Measurements from ENCODE around the gene EYS.
"Not testable (repeated sequence)": the region's sequence is repeated elsewhere in the genome, so short reads cannot be mapped to it uniquely, and the experiment has no call there.

Gene EYS

DNA sequence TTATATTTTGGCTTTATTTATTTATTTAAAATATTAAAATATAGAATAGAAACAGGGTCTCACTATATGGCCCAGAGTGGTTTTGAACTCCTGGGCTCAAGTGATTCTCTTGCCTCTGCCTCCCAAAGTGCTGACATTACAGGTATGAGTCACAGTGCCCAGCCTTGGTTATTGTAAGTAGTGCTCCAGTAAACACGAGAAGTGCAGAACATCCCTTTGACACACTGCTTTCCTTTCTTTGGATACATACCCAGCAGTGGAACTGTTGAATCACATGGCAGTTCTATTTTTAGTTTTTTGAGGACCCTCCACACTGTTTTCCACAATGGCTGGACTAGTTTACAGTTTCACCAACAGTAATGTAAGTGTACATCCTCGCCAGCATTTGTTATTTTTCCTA, 1867.5 kb downstream of the EYS start:
- no peak overlapping the region for H3K4me3 ChIP-seq (ENCODE audit: low read length)
- peak; percentile 34 for DNase-seq (ENCODE audit: low read depth)
- TF ChIP-seq, protein P1, sequence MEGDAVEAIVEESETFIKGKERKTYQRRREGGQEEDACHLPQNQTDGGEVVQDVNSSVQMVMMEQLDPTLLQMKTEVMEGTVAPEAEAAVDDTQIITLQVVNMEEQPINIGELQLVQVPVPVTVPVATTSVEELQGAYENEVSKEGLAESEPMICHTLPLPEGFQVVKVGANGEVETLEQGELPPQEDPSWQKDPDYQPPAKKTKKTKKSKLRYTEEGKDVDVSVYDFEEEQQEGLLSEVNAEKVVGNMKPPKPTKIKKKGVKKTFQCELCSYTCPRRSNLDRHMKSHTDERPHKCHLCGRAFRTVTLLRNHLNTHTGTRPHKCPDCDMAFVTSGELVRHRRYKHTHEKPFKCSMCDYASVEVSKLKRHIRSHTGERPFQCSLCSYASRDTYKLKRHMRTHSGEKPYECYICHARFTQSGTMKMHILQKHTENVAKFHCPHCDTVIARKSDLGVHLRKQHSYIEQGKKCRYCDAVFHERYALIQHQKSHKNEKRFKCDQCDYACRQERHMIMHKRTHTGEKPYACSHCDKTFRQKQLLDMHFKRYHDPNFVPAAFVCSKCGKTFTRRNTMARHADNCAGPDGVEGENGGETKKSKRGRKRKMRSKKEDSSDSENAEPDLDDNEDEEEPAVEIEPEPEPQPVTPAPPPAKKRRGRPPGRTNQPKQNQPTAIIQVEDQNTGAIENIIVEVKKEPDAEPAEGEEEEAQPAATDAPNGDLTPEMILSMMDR (IDR thresholded peaks at IDR 0.05; ENCODE audit: insufficient read depth, low read depth, low read length, missing control alignments) = no peak

DNA sequence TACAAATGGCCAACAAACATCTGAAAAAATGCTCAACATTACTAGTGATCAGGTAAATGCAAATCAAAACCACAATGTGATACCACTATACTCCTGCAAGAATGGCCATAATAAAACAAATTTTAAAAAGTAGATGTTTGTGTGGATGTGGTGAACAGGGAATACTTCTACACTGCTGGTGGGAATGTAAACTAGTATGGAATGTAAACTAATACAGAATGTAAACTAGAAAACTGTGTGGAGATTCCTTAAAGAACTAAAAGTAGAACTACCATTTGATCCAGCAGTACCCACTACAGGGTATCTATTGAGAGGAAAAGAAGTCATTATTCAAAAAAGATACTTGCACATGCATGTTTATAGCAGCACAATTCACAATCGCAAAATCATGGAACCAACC, 1878.3 kb downstream of the EYS start:
- DNase-seq (ENCODE audit: low read depth); H3K4me3 ChIP-seq (ENCODE audit: low read length): not testable (repeated sequence)

DNA sequence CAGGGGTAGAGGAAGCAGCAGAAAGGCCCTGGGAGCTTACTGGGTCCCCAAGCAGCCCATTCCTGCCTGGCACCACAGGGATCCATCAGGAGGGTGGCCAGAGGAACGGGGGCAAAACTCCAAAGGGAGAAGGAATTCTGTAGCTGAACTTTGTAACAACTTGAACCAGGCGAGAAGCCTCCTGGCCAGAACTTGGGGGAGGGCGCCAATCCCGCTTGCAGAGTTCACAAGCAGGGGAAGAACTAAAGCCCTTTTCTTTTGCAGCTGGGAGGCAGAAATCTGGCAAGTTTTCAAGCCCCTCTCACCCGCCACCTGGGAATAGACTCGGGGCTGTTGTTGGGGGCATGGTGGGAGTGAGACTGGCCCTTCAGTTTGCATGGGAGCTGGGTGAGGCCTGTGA, 1882.3 kb downstream of the EYS start:
- DNase-seq (ENCODE audit: low read depth) = no peak

DNA sequence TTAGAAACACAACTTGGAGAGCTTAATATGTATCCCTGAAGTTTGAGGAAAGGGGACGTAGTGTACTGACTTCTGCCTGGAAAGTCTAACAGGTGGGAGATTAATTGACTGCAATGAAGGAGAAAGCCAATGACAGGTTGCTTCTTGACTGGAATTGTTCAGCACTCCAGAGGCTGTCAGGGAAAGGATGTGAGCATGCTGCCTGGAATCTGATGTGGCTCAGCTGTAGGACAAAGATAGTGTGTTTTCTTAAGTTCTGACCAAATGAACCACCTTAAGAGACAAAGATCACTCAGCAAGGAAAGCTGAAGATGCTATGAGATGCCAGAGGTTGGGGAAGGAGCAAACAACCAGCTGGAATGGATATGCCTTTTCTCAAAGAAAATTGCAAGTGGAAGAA, 1885.6 kb downstream of the EYS start:
- no peak overlapping the region for H3K4me3 ChIP-seq (ENCODE audit: low read length)
- peak; percentile 53 for DNase-seq (ENCODE audit: low read depth)
- TF ChIP-seq, protein P1 (IDR thresholded peaks at IDR 0.05; ENCODE audit: insufficient read depth, low read depth, low read length, missing control alignments) = no peak

More for the DNA sequence above, 1882.3 kb downstream of the EYS start:
- no peak overlapping the region for H3K4me3 ChIP-seq (ENCODE audit: low read length)
- TF ChIP-seq, protein P1 (IDR thresholded peaks at IDR 0.05; ENCODE audit: insufficient read depth, low read depth, low read length, missing control alignments) = no peak

DNA sequence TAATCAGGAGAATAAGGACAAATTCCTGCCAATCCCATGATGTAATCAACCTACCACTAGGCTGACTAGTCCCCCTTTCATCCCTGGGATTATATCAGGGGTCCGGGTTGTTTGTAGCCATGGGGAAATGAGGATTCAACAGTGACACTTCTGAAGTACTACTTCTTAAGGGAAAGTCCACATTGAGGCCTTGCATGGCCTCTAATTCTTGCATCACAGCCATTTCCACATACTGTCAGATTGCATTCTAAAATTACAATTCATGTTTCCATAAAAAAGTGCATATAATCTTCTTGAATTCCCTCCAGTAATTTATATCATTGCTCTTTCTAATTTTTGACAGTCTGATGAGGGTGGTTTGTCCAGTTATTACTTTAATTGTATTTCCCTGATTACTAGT, 1887.2 kb downstream of the EYS start:
- no peak overlapping the region for H3K4me3 ChIP-seq (ENCODE audit: low read length)
- TF ChIP-seq, protein P1 (IDR thresholded peaks at IDR 0.05; ENCODE audit: insufficient read depth, low read depth, low read length, missing control alignments) = no peak
- DNase-seq (ENCODE audit: low read depth) = no peak

DNA sequence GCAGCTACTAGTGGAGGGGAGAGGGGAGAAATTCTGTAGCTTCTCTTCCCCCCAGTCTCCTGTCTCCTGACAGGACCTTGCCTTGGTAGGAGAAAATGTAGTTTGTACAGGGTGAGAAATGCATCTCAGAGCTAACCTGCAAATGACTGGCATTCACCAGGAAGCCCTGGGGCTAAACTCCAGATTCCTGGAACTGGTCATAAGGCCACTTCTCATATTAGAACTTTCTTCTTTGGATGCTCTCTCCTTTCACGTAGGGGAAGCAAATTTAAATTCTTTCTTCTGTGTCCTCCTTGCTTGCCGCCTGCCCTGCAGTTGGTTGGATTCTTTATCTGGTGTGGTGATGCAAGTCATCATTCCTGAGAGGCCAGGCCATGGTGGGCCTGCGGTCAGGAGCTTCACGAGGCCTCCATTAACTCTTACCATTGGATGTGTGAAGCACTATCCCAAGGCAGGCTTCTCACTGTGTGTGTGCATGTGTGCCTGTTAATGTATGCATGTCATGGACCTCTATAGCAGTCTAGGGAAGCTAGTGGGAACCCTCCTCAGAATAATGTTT, 1889.5 kb downstream of the EYS start:
- TF ChIP-seq, protein P1 (IDR thresholded peaks at IDR 0.05; ENCODE audit: insufficient read depth, low read depth, low read length, missing control alignments) = no peak
- DNase-seq (ENCODE audit: low read depth) = peak; percentile 28
- H3K4me3 ChIP-seq (ENCODE audit: low read length) = no peak overlapping the region

DNA sequence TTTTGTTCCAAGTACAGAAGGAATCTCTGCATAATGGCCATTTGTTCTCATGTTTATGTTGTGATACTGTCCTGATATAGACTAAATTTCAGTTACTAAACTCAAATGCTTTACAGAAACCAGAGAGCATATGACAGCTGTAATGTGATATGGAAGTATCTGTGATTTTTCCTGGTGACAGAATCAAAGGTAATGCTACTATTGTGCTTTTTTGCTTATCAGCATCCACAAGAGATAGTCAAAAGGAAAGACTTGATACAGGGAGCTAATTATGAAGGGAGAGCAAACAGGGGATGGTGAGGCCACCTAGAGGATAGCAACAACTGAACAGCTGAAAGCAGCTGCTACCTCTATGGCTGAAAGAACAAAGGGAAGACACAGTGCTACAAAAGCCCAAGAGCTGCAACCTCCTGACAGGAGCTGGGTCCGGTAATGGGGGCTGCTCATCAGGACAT, 1890.0 kb downstream of the EYS start:
- H3K4me3 ChIP-seq (ENCODE audit: low read length) = no peak overlapping the region
- TF ChIP-seq, protein P1 (IDR thresholded peaks at IDR 0.05; ENCODE audit: insufficient read depth, low read depth, low read length, missing control alignments) = peak; percentile 34
- peak; percentile 26 for DNase-seq (ENCODE audit: low read depth)
